ENCODE measurements around the gene ZDHHC8. TPM values are rescaled to one million over a fixed set of nuclear protein-coding genes. Genes with fewer than 3 reads are reported as not detected.

Gene ZDHHC8
- total and polyA plus RNA-seq, 2 donors (not counting 3 experiments of a cell fraction or from before 2014, with no cell fraction given) = 49.8 to 131 TPM

GRCh38 chr22:20099099-20099711 is 32.4 kb upstream of the ZDHHC8 start:
- intact Hi-C loops (cut with micrococcal nuclease) (no loop called here), dilution Hi-C loops (cut with MboI; ENCODE audit: extremely low pct_ligation_motif_present, low sequenced_read_pairs) (no loop called here)
- Histone ChIP-seq H2AFZ (ENCODE audit: low read depth, low read length) (no peak overlapping the region), H3K4me1 (ENCODE audit: control insufficient read depth, extremely low read depth, insufficient read depth, low read length) (no peaks in the 10 kb centered on the region), H3K27me3 (ENCODE audit: control insufficient read depth in 2 of 2, insufficient read depth in 2 of 2, low read length in 2 of 2) (no peaks in the 10 kb centered on the region), H3K4me3 (replicated peaks in 1 of 3; ENCODE audit: insufficient read depth in 1 of 3, low read depth in 1 of 3, low read length in 3 of 3) (no peak overlapping the region), H3K9me1 (replicated peaks; ENCODE audit: control insufficient read depth, extremely low read depth, insufficient read depth, low read length) (no peaks in the 10 kb centered on the region), H3K36me3 (ENCODE audit: control insufficient read depth in 2 of 2, extremely low read depth in 1 of 2, insufficient read depth in 2 of 2, low read length in 2 of 2) (peaks cover 45 to 46% of the 10 kb centered on the region in 2 experiments), H3K4me2 (ENCODE audit: insufficient read depth, low read length) (no peak overlapping the region), H3K27ac (ENCODE audit: insufficient read depth, low read depth, low read length) (no peak overlapping the region), H3K9ac (replicated peaks; ENCODE audit: extremely low read depth, insufficient read depth, low read length) (no peak overlapping the region), H4K20me1 (replicated peaks; ENCODE audit: control insufficient read depth, extremely low read depth, insufficient read depth, low read length) (no peaks in the 10 kb centered on the region), H3K79me2 (ENCODE audit: control insufficient read depth, insufficient read depth, low read length) (peaks cover 50% of the 10 kb centered on the region), H3K9me3 (replicated peaks; ENCODE audit: control insufficient read depth, insufficient read depth, low read length) (no peaks in the 10 kb centered on the region)
- BruUV-seq (replicated peaks) = no TSS peak
- CTCF ChIA-PET = no interaction called here
- FAIRE-seq = no peak
- no peak for DNase-seq (ENCODE audit: low read depth, low spot score)
- POLR2A ChIA-PET = no interaction called here
- TF ChIP-seq POLR2AphosphoS5 (IDR thresholded peaks at IDR 0.05; ENCODE audit: insufficient read depth, low read depth, low read length) (no peak), POLR2A (IDR thresholded peaks at IDR 0.05; ENCODE audit: low read depth, low read length) (no peak), JUN (IDR thresholded peaks at IDR 0.05; ENCODE audit: borderline replicate concordance, insufficient read depth, insufficient read length, low read depth) (no peak), MAX (IDR thresholded peaks at IDR 0.05; ENCODE audit: insufficient read depth, insufficient read length) (no peak), GATA2 (IDR thresholded peaks at IDR 0.05; ENCODE audit: insufficient read depth, insufficient read length, low read depth, low read length) (no peak), MYC (IDR thresholded peaks at IDR 0.05; ENCODE audit: low read depth, low read length) (no peak), CTCF (IDR thresholded peaks at IDR 0.05; ENCODE audit: extremely low read depth in 1 of 2, insufficient read depth in 1 of 2, low read depth in 1 of 2, low read length in 2 of 2) (no peak), FOS (IDR thresholded peaks at IDR 0.05; ENCODE audit: borderline replicate concordance, insufficient read depth, low read length) (no peak), EZH2 (IDR thresholded peaks at IDR 0.05; ENCODE audit: borderline replicate concordance, low read depth, low read length, severe bottlenecking) (no peak)
